Neural progenitor cell (in vitro differentiated cells): ENCODE measurements around the gene SIPA1L2. TPM values are rescaled to one million over a fixed set of nuclear protein-coding genes. Genes with fewer than 3 reads are reported as not detected.
A peak's percentile ranks its signal among the peaks of the same experiment; 100 is the strongest.

Source experiments
- DNase-seq: peaks from one replicate; pipeline ENCODE4 v3.0.0-alpha.2; 2016; ENCODE audit warnings: low spot score
- H2AFZ ChIP-seq: fragments of 200-600 bp; sonication (generic); replicated peaks from 2 replicates; pipeline ENCODE4 v1.6.1; 2016; ENCODE audit warnings: antibody characterized with exemption
- H3F3A ChIP-seq: fragments of 200-600 bp; sonication (generic); 2 replicates; pipeline ENCODE4 v1.6.1; 2016; ENCODE audit warnings: antibody characterized with exemption, low read depth
- H3K27ac ChIP-seq: fragments of 200-600 bp; sonication (generic); 2 replicates; pipeline ENCODE4 v1.5.1; 2016; ENCODE audit warnings: mild to moderate bottlenecking
- H3K27me3 ChIP-seq: fragments of 200-600 bp; sonication (generic); 2 replicates; pipeline ENCODE4 v1.6.1; 2016; ENCODE audit warnings: mild to moderate bottlenecking, moderate library complexity
- H3K36me3 ChIP-seq: fragments of 200-600 bp; sonication (generic); 2 replicates; pipeline ENCODE4 v1.5.1; 2016
- H3K4me1 ChIP-seq: fragments of 200-600 bp; sonication (generic); 2 replicates; pipeline ENCODE4 v1.6.1; 2016; ENCODE audit warnings: mixed run types
- H3K4me2 ChIP-seq: fragments of 200-600 bp; sonication (generic); 2 replicates; pipeline ENCODE4 v1.6.1; 2016
- H3K4me3 ChIP-seq: fragments of 200-600 bp; sonication (generic); 2 replicates; pipeline ENCODE4 v1.5.1; 2016
- H3K79me2 ChIP-seq: fragments of 200-600 bp; sonication (generic); 2 replicates; pipeline ENCODE4 v1.6.1; 2016; ENCODE audit warnings: low read depth
- H3K9ac ChIP-seq: fragments of 200-600 bp; sonication (generic); 2 replicates; pipeline ENCODE4 v1.6.1; 2016
- H3K9me3 ChIP-seq: fragments of 200-600 bp; sonication (generic); 2 replicates; pipeline ENCODE4 v1.5.1; 2016; ENCODE audit warnings: low read depth
- H4K20me1 ChIP-seq: fragments of 200-600 bp; sonication (generic); 2 replicates; pipeline ENCODE4 v1.6.1; 2016; ENCODE audit warnings: low read depth
- H3K27ac Mint-ChIP-seq: 3 replicates; pipeline ENCODE4 v1.8.0; 2021; ENCODE audit warnings: mixed read lengths
- H3K27me3 Mint-ChIP-seq: 2 replicates; pipeline ENCODE4 v1.8.0; 2022; ENCODE audit warnings: low read depth, mild to moderate bottlenecking, inconsistent platforms, moderate library complexity, mixed read lengths; ENCODE audit not compliant: insufficient read depth
- H3K36me3 Mint-ChIP-seq: 3 replicates; pipeline ENCODE4 v1.8.0; 2021; ENCODE audit warnings: mixed read lengths
- H3K4me1 Mint-ChIP-seq: 3 replicates; pipeline ENCODE4 v1.8.0; 2021; ENCODE audit warnings: mixed read lengths
- H3K4me3 Mint-ChIP-seq: 3 replicates; pipeline ENCODE4 v1.8.0; 2021; ENCODE audit warnings: mild to moderate bottlenecking, moderate library complexity, mixed read lengths
- H3K9me3 Mint-ChIP-seq: 3 replicates; pipeline ENCODE4 v1.8.0; 2020; ENCODE audit warnings: mixed read lengths
- CTCF ChIP-seq: fragments of 200-600 bp; sonication (generic); IDR thresholded peaks from 2 replicates; pipeline ENCODE4 v1.5.1; 2017; ENCODE audit warnings: antibody characterized with exemption, mild to moderate bottlenecking
- EZH2 ChIP-seq: fragments of 200-600 bp; sonication (generic); IDR thresholded peaks from 2 replicates; pipeline ENCODE4 v1.6.1; 2017; ENCODE audit warnings: antibody characterized with exemption, mild to moderate bottlenecking, moderate library complexity
- EZH2phosphoT487 ChIP-seq: fragments of 200-600 bp; sonication (generic); IDR thresholded peaks from 2 replicates; pipeline ENCODE4 v1.6.1; 2017; ENCODE audit warnings: antibody characterized with exemption
- total RNA-seq: library from RNA; depleted of rRNA; stranded (reverse); fragments of >200 nt; gene quantifications from 2 replicates; pipeline ENCODE4 v1.2.3, GENCODE V29; 2015; ENCODE audit warnings: low replicate concordance

The SIPA1L2 gene
- total RNA-seq, 1 donor from 2014 or later: 24.8 TPM

GRCh38 chr1:232635279-232635678 lies 5.3 kb upstream of the SIPA1L2 start:
- Histone ChIP-seq H4K20me1 (no peaks in the 10 kb centered on the region), H3K9me3 (no peaks in the 10 kb centered on the region), H3K27me3 (peaks cover 21% of the 10 kb centered on the region), H3K4me1 (no peaks in the 10 kb centered on the region), H3K9ac (no peak overlapping the region), H3K4me3 (no peak overlapping the region), H3K27ac (no peak overlapping the region), H3K36me3 (no peaks in the 10 kb centered on the region), H3K4me2 (no peak overlapping the region), H3K79me2 (no peaks in the 10 kb centered on the region), H2AFZ (no peak overlapping the region), H3F3A (peaks cover 7% of the 10 kb centered on the region)
- DNase-seq: no peak
- Mint-ChIP-seq H3K36me3 (no peaks in the 10 kb centered on the region), H3K27me3 (peaks cover 3% of the 10 kb centered on the region), H3K4me3 (no peak overlapping the region), H3K27ac (no peak overlapping the region), H3K4me1 (peaks cover 4% of the 10 kb centered on the region), H3K9me3 (no peaks in the 10 kb centered on the region)
- TF ChIP-seq EZH2 (no peak), CTCF (no peak), EZH2phosphoT487 (no peak)

GRCh38 chr1:232634096-232634495 lies 4.2 kb upstream of the SIPA1L2 start:
- DNase-seq: no peak
- Mint-ChIP-seq H3K4me3 (no peak overlapping the region), H3K9me3 (no peaks in the 10 kb centered on the region), H3K27me3 (peaks cover 3% of the 10 kb centered on the region), H3K36me3 (no peaks in the 10 kb centered on the region), H3K4me1 (peaks cover 4% of the 10 kb centered on the region), H3K27ac (no peak overlapping the region)
- Histone ChIP-seq H3K27ac (no peak overlapping the region), H3K27me3 (peaks cover 25% of the 10 kb centered on the region), H3K9ac (no peak overlapping the region), H3K4me1 (no peaks in the 10 kb centered on the region), H2AFZ (no peak overlapping the region), H3K4me3 (no peak overlapping the region), H4K20me1 (peaks cover 3% of the 10 kb centered on the region), H3K79me2 (no peaks in the 10 kb centered on the region), H3K9me3 (no peaks in the 10 kb centered on the region), H3K4me2 (no peak overlapping the region), H3F3A (peaks cover 7% of the 10 kb centered on the region), H3K36me3 (no peaks in the 10 kb centered on the region)
- TF ChIP-seq CTCF (no peak), EZH2 (no peak), EZH2phosphoT487 (no peak)

- H3F3A ChIP-seq: peaks cover 7% of the 10 kb centered on the region
- peaks cover 32% of the 10 kb centered on the region for H3K79me2 ChIP-seq
- Mint-ChIP-seq H3K9me3 (no peaks in the 10 kb centered on the region), H3K27me3 (peaks cover 3% of the 10 kb centered on the region), H3K4me3 (peak overlapping the region; percentile 88), H3K4me1 (peaks cover 27% of the 10 kb centered on the region), H3K27ac (peak overlapping the region; percentile 3), H3K36me3 (peaks cover 7% of the 10 kb centered on the region)
- no peak overlapping the region for H3K9ac ChIP-seq
- no peaks in the 10 kb centered on the region for H3K9me3 ChIP-seq
- peaks cover 12% of the 10 kb centered on the region for H3K4me1 ChIP-seq
- H3K27ac ChIP-seq: no peak overlapping the region
- H3K36me3 ChIP-seq: no peaks in the 10 kb centered on the region
- DNase-seq: no peak
- peak overlapping the region; percentile 94 for H2AFZ ChIP-seq
- H3K27me3 ChIP-seq: peaks cover 36% of the 10 kb centered on the region
- H4K20me1 ChIP-seq: peaks cover 17% of the 10 kb centered on the region
- H3K4me2 ChIP-seq: peak overlapping the region; percentile 76
- no peak for TF ChIP-seq EZH2phosphoT487
- no peak for TF ChIP-seq EZH2
- no peak for TF ChIP-seq CTCF
- peak overlapping the region; percentile 87 for H3K4me3 ChIP-seq
These were observed 912 bp upstream of the SIPA1L2 start for GRCh38 chr1:232630894-232631195.
